Measurements from ENCODE around the gene INAFM2. TPM values are rescaled to one million over a fixed set of nuclear protein-coding genes. Genes with fewer than 3 reads are reported as not detected.

INAFM2 gene
- total RNA-seq, 1 experiment from 2014 or later: 25.4 TPM

GRCh38 chr15:40353697-40354096 is 30.2 kb downstream of the INAFM2 start:
- Histone ChIP-seq H3K9ac (ENCODE audit: extremely low read depth, insufficient read length, low read length) (no peak overlapping the region), H3K79me2 (ENCODE audit: insufficient read depth, low read length) (no peaks in the 10 kb centered on the region), H3K4ac (ENCODE audit: low read depth, low read length) (no peak overlapping the region), H3K56ac (ENCODE audit: insufficient read length, low read depth, low read length) (no peak overlapping the region), H3K23me2 (ENCODE audit: insufficient read length, low read depth, low read length, poor library complexity, severe bottlenecking) (peaks cover 8% of the 10 kb centered on the region), H4K20me1 (ENCODE audit: control insufficient read depth, insufficient read depth, insufficient read length) (no peaks in the 10 kb centered on the region), H3T11ph (ENCODE audit: low read length) (no peak overlapping the region), H3K27ac (ENCODE audit: insufficient read length, low read depth, low read length) (no peak overlapping the region), H2BK120ac (ENCODE audit: low read depth, low read length, poor library complexity, severe bottlenecking) (no peak overlapping the region), H3K18ac (ENCODE audit: insufficient read length, low read depth, low read length) (no peak overlapping the region), H3K27me3 (ENCODE audit: insufficient read depth, low read length) (no peaks in the 10 kb centered on the region; the same call in 1 of the 2 replicates), H3K23ac (ENCODE audit: insufficient read length, low read depth, low read length) (no peak overlapping the region), H2AFZ (ENCODE audit: low read length) (no peak overlapping the region), H2BK20ac (ENCODE audit: low read depth, low read length, poor library complexity, severe bottlenecking) (no peak overlapping the region), H3K4me1 (ENCODE audit: insufficient read depth, low read length) (no peaks in the 10 kb centered on the region; the same call in 1 of the 2 replicates), H4K5ac (ENCODE audit: insufficient read length, low read depth, low read length) (no peak overlapping the region), H3K14ac (ENCODE audit: insufficient read depth, low read length) (no peak overlapping the region), H4K91ac (ENCODE audit: insufficient read length, low read depth, low read length) (no peak overlapping the region), H3K79me1 (ENCODE audit: insufficient read depth, low read depth, low read length, poor library complexity, severe bottlenecking) (no peaks in the 10 kb centered on the region), H3K9me3 (ENCODE audit: control insufficient read depth, low read depth, low read length) (no peaks in the 10 kb centered on the region), H2AK5ac (ENCODE audit: insufficient read length, low read length) (no peak overlapping the region), H2BK12ac (ENCODE audit: insufficient read length, low read depth, low read length) (no peak overlapping the region), H4K8ac (replicated peaks; ENCODE audit: insufficient read length, low read depth, low read length) (no peak overlapping the region), H2BK15ac (ENCODE audit: low read depth, low read length) (no peak overlapping the region), H3K4me2 (ENCODE audit: insufficient read depth, insufficient read length, low read length) (no peak overlapping the region), H2BK5ac (ENCODE audit: insufficient read length, low read length) (no peak overlapping the region)
- H3K27me3 Mint-ChIP-seq (ENCODE audit: low read depth): peaks cover 27% of the 10 kb centered on the region
- TF ChIP-seq CTCF (conservative IDR thresholded peaks at IDR 0.05): no peak
- no peaks in the 10 kb centered on the region for H3K36me3 Mint-ChIP-seq (ENCODE audit: insufficient read depth in 1 of 3, low read depth in 3 of 3)
- 0 out of 5 replicates have a peak overlapping the region, but pooled peaks of 1 of the 2 experiments have one; percentile 1 for H3K4me3 Mint-ChIP-seq
- H3K4me1 Mint-ChIP-seq: peaks cover 23 to 34% of the 10 kb centered on the region in 2 experiments
- no peak for DNase-seq
- WGBS (ENCODE audit: extremely low coverage, insufficient read length, low lambda C conversion rate): no CpG with 5 or more reads among the region's 5 CpGs
- H3K27ac Mint-ChIP-seq: no peak overlapping the region
- no peaks in the 10 kb centered on the region for H3K9me3 Mint-ChIP-seq
